GM23248 (cell line): ENCODE data around the gene OBP2A. TPM values are rescaled to one million over a fixed set of nuclear protein-coding genes. Genes with fewer than 3 reads are reported as not detected.

Experiments
- DNase-seq: peaks from one replicate; pipeline ENCODE4 v3.0.0-alpha.2; 2015
- H2AFZ ChIP-seq: fragments of 200-600 bp; sonication (generic); 2 replicates; pipeline ENCODE4 v1.6.1; 2016; ENCODE audit warnings: antibody characterized with exemption
- H3F3A ChIP-seq: fragments of 200-600 bp; sonication (generic); 2 replicates; pipeline ENCODE4 v1.6.1; 2016; ENCODE audit warnings: mild to moderate bottlenecking, antibody characterized with exemption, mixed run types; ENCODE audit not compliant: insufficient read depth
- H3K27ac ChIP-seq: fragments of 200-600 bp; sonication (generic); 2 replicates; pipeline ENCODE4 v1.5.1; 2016; ENCODE audit warnings: mild to moderate bottlenecking
- H3K27me3 ChIP-seq: fragments of 200-600 bp; sonication (generic); replicated peaks from 2 replicates; pipeline ENCODE4 v1.6.1; 2016; ENCODE audit warnings: mild to moderate bottlenecking; ENCODE audit not compliant: insufficient read depth
- H3K36me3 ChIP-seq: fragments of 200-600 bp; sonication (generic); 2 replicates; pipeline ENCODE4 v1.6.1; 2016; ENCODE audit warnings: low read depth, mild to moderate bottlenecking
- H3K4me1 ChIP-seq: fragments of 200-600 bp; sonication (generic); 2 replicates; pipeline ENCODE4 v1.6.1; 2016; ENCODE audit warnings: mild to moderate bottlenecking; ENCODE audit not compliant: insufficient read depth
- H3K4me2 ChIP-seq: fragments of 200-600 bp; sonication (generic); one replicate; pipeline ENCODE4 v1.6.1; 2016; ENCODE audit warnings: mild to moderate bottlenecking; ENCODE audit not compliant: unreplicated experiment
- H3K4me3 ChIP-seq: fragments of 200-600 bp; sonication (generic); 2 replicates; pipeline ENCODE4 v1.5.1; 2016; ENCODE audit warnings: mild to moderate bottlenecking
- H3K79me2 ChIP-seq: fragments of 200-600 bp; sonication (generic); 2 replicates; pipeline ENCODE4 v1.6.1; 2016; ENCODE audit warnings: mild to moderate bottlenecking; ENCODE audit not compliant: insufficient read depth
- H3K9ac ChIP-seq: fragments of 200-600 bp; sonication (generic); 2 replicates; pipeline ENCODE4 v1.6.1; 2016; ENCODE audit warnings: mild to moderate bottlenecking
- H3K9me2 ChIP-seq: fragments of 200-600 bp; sonication (generic); 2 replicates; pipeline ENCODE4 v1.6.1; 2016; ENCODE audit warnings: mixed run types, mild to moderate bottlenecking, moderate library complexity; ENCODE audit not compliant: insufficient read depth
- H3K9me3 ChIP-seq: fragments of 200-600 bp; sonication (generic); one replicate; pipeline ENCODE4 v1.6.1; 2017; ENCODE audit warnings: low read depth
- H4K20me1 ChIP-seq: fragments of 200-600 bp; sonication (generic); 2 replicates; pipeline ENCODE4 v1.6.0; 2016; ENCODE audit not compliant: insufficient read depth
- EZH2 ChIP-seq: fragments of 200-600 bp; sonication (generic); IDR thresholded peaks from 2 replicates; pipeline ENCODE4 v1.6.1; 2018; ENCODE audit warnings: antibody characterized with exemption, mild to moderate bottlenecking; ENCODE audit not compliant: insufficient read depth, poor library complexity, severe bottlenecking
- EZH2phosphoT487 ChIP-seq: fragments of 200-600 bp; sonication (generic); IDR thresholded peaks from 2 replicates; pipeline ENCODE4 v1.6.1; 2018; ENCODE audit warnings: antibody characterized with exemption, moderate library complexity, mild to moderate bottlenecking, low read depth; ENCODE audit not compliant: insufficient read depth
- WGBS, 2 experiments: methylation state at CpG; one replicate each; pipeline ENCODE4 v1.1.6; 2015 to 2017; ENCODE audit warnings: low lambda C conversion rate in 2 of 2, low coverage in 1 of 2; ENCODE audit errors: missing lambda C conversion rate in 2 of 2; 5-methylcytosine and 5-hydroxymethylcytosine counted together
- in situ Hi-C: fragments of 300-500 bp; cut with MboI; formaldehyde crosslinking; loops from 2 replicates; pipeline ENCODE4 v1.15.0; 2020
- polyA plus RNA-seq: library from polyadenylated mRNA; unstranded; fragments of >200 nt; fragmentation: Nextera tagmentation; extraction: Ambion mirVana; gene quantifications from 2 replicates; pipeline ENCODE4 v1.2.1, GENCODE V29; 2016
- total RNA-seq: library from RNA; depleted of rRNA; stranded (reverse); fragments of >200 nt; shearing (Covaris generic); gene quantifications from 2 replicates; pipeline ENCODE4 v1.2.3, GENCODE V29; 2014

OBP2A gene
- total and polyA plus RNA-seq, 2 experiments from 2014 or later: not detected

DNA sequence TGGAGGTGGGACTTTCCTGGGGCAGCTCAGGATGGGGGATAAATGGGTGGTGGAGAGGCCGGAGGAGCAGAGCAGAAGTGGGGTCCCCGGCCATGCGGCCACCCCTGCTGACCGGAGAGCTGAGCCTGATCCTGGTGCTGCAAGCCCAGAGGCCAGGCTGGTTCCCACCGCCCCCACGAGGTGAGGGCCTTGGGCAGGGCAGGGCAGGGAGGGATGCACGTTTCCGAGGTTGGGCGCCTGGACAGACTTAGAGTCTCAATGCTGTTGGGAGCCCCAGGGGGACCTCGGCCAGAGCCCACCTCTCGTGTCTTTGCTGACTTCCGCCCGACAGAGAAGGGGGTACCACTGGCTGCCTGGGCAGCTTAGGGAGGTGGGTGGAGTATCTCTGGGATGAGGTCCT is 5.5 kb downstream of the OBP2A start:
- H2AFZ ChIP-seq: no peak overlapping the region
- H3K9me2 ChIP-seq: no peaks in the 10 kb centered on the region
- no peaks in the 10 kb centered on the region for H3K9me3 ChIP-seq
- no peaks in the 10 kb centered on the region for H3F3A ChIP-seq
- in situ Hi-C loops: no loop called here
- H4K20me1 ChIP-seq: no peaks in the 10 kb centered on the region
- 70 to 75% methylated on average over 13 of the region's 13 CpGs for WGBS, 2 experiments
- no peak overlapping the region for H3K9ac ChIP-seq
- H3K79me2 ChIP-seq: no peaks in the 10 kb centered on the region
- no peaks in the 10 kb centered on the region for H3K36me3 ChIP-seq
- no peaks in the 10 kb centered on the region; the same call in 1 of the 2 replicates for H3K27me3 ChIP-seq
- TF ChIP-seq EZH2 (no peak), EZH2phosphoT487 (no peak)
- no peak overlapping the region for H3K27ac ChIP-seq
- no peak overlapping the region for H3K4me3 ChIP-seq
- H3K4me2 ChIP-seq: no peak overlapping the region
- no peaks in the 10 kb centered on the region for H3K4me1 ChIP-seq
- DNase-seq: no peak

DNA sequence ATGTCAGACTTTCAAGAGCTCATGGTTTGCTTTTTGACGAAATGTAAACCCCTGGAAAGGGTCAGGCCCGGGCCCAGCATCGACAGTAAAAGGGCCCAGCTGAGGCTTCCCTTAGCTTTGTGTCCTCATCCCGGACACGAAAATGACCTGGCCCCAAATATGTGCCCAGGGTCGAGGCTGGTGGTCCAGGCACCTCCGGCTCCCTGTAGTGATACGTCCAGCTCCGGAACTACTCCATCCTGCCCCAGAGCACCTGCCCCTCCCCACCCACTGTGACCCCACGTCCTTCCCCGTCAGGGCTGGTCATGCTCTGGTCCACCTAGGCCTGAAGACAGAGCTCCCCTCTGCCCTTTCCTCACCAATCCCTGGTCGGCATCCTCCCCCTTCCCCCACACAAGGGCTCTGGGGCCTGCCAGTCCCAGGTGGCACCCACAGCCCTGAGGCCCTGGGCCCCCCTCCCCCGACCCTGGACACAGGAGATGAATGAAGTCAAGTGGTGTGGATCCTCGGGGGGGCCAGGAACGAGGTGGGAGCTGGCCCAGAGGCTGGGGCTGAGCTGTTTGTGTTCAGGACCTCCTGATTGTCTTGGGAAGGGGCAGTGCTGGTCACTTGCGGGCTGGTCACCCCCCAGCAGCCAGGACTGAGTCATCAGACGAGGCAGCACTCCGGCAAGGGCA is 6.2 kb downstream of the OBP2A start:
- H3K9me3 ChIP-seq: no peaks in the 10 kb centered on the region
- no peaks in the 10 kb centered on the region for H3K79me2 ChIP-seq
- WGBS, 2 experiments: 46 to 56% methylated on average over 17 to 18 of the region's 18 CpGs
- H3K4me3 ChIP-seq: no peak overlapping the region
- in situ Hi-C loops: no loop called here
- no peaks in the 10 kb centered on the region for H4K20me1 ChIP-seq
- H2AFZ ChIP-seq: no peak overlapping the region
- no peaks in the 10 kb centered on the region for H3K4me1 ChIP-seq
- H3K9ac ChIP-seq: no peak overlapping the region
- no peaks in the 10 kb centered on the region for H3F3A ChIP-seq
- no peak overlapping the region for H3K4me2 ChIP-seq
- TF ChIP-seq EZH2phosphoT487 (no peak), EZH2 (no peak)
- H3K27me3 ChIP-seq: no peaks in the 10 kb centered on the region; the same call in none of the 2 replicates
- H3K9me2 ChIP-seq: no peaks in the 10 kb centered on the region
- no peak overlapping the region for H3K27ac ChIP-seq
- H3K36me3 ChIP-seq: no peaks in the 10 kb centered on the region
- no peak for DNase-seq

DNA sequence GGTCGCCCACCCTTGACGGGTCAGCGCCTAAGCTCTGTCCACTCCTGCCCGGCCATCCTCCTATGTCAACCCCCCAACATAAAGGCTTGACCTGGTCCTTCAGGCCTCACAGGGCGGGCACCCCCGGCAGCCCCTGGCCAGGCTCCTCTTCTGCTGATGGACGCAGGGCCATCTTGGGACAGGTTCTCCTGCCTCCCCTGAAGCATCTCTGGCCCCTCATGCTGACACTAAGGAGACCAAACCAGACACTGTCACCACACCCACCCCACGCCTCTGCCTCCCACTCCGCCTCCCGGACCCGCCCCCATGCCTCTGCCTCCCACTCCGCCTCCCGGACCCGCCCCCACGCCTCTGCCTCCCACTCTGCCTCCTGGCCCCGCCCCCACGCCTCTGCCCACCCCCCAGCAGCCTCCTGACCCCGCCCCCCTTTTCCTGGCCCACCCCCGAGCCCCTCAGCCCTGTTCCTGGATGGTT is 6.8 kb downstream of the OBP2A start:
- H3K4me2 ChIP-seq: no peak overlapping the region
- no peaks in the 10 kb centered on the region for H3K9me3 ChIP-seq
- in situ Hi-C loops: no loop called here
- H2AFZ ChIP-seq: no peak overlapping the region
- no peak overlapping the region for H3K27ac ChIP-seq
- H4K20me1 ChIP-seq: no peaks in the 10 kb centered on the region
- WGBS, 2 experiments: 65 to 72% methylated on average over 8 to 19 of the region's 19 CpGs
- no peak overlapping the region for H3K9ac ChIP-seq
- TF ChIP-seq EZH2: no peak
- no peak overlapping the region for H3K4me3 ChIP-seq
- H3K36me3 ChIP-seq: no peaks in the 10 kb centered on the region
- H3K4me1 ChIP-seq: no peaks in the 10 kb centered on the region
- no peaks in the 10 kb centered on the region; the same call in none of the 2 replicates for H3K27me3 ChIP-seq
- H3F3A ChIP-seq: no peaks in the 10 kb centered on the region
- DNase-seq: no peak
- H3K79me2 ChIP-seq: no peaks in the 10 kb centered on the region
- no peaks in the 10 kb centered on the region for H3K9me2 ChIP-seq

DNA sequence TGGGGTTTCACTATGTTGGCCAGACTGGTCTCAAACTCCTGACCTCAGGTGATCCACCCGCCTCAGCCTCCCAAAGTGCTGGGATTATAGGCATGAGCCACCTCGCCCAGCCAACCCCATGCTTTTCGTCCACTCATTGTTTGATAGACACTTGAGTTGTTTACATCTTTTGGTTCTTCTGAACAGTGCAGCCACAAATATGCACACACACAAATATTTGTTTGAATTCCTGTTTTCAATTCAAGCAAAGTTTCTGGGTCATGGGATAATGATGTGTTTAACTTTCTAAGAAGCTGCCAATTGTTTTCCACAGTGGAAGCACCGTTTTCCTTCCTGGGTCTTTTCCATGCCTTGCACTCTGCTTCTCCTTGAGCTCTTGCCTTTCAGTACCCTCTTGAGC is 8.8 kb downstream of the OBP2A start:
- no peaks in the 10 kb centered on the region for H3K36me3 ChIP-seq
- no peak overlapping the region for H2AFZ ChIP-seq
- WGBS, 2 experiments: 35 to 38% methylated on average over 4 of the region's 4 CpGs
- no peaks in the 10 kb centered on the region for H3K9me3 ChIP-seq
- H3K79me2 ChIP-seq: no peaks in the 10 kb centered on the region
- no peak for DNase-seq
- H3K9ac ChIP-seq: no peak overlapping the region
- H4K20me1 ChIP-seq: no peaks in the 10 kb centered on the region
- H3K27ac ChIP-seq: no peak overlapping the region
- in situ Hi-C loops: no loop called here
- no peaks in the 10 kb centered on the region for H3K4me1 ChIP-seq
- no peaks in the 10 kb centered on the region for H3K9me2 ChIP-seq
- no peak overlapping the region for H3K4me3 ChIP-seq
- H3K4me2 ChIP-seq: no peak overlapping the region
- H3K27me3 ChIP-seq: no peaks in the 10 kb centered on the region; the same call in none of the 2 replicates
- H3F3A ChIP-seq: no peaks in the 10 kb centered on the region
- TF ChIP-seq EZH2 (no peak), EZH2phosphoT487 (no peak)
